H1 (cell line): ENCODE data around the gene PRSS3. TPM values are rescaled to one million over a fixed set of nuclear protein-coding genes. Genes with fewer than 3 reads are reported as not detected.

ENCODE experiments used
- RBBP5 ChIP-seq: IDR thresholded peaks from 2 replicates; pipeline ENCODE4 v1.7.1; 2012; ENCODE audit warnings: low read depth, mild to moderate bottlenecking, inconsistent platforms, low read length, moderate library complexity, borderline replicate concordance
- RXRA ChIP-seq: IDR thresholded peaks from 2 replicates; pipeline ENCODE4 v1.6.1; 2011; ENCODE audit warnings: low read depth, mild to moderate bottlenecking, low read length, moderate library complexity; ENCODE audit not compliant: insufficient read depth
- TAF1 ChIP-seq: IDR thresholded peaks from 2 replicates; pipeline ENCODE4 v1.6.1; 2011; ENCODE audit warnings: mild to moderate bottlenecking, low read depth, low read length
- polyA plus RNA-seq, 7 experiments: library from polyadenylated mRNA; depleted of rRNA in 3 of 7; stranded (reverse) in 5 of 7; unstranded in 2 of 7; fragments of >200 nt in 5 of 7; fragments of 200-250 nt in 2 of 7; gene quantifications; 1 replicate in 5 of 7; 2 replicates in 1 of 7; 4 replicates in 1 of 7; pipeline versions ENCODE4 v1.2.1 to v1.2.3, GENCODE V29; 2011 to 2013; ENCODE audit warnings: missing spikeins in 2 of 7, mixed read lengths in 2 of 7
- total RNA-seq: library from RNA; stranded (reverse); fragmentation: NEBNext Ultra II Directional; extraction: Animal tissue kit (Norgen Biotek cat#: 25700); gene quantifications from 2 replicates; pipeline ENCODE4 v1.2.1, GENCODE V29; 2021
- TF ChIP-seq, protein P1 (sequence below): IDR thresholded peaks from 2 replicates; pipeline ENCODE4 v1.6.1; 2011; ENCODE audit warnings: low read depth, mild to moderate bottlenecking, low read length; ENCODE audit not compliant: insufficient read depth

The PRSS3 gene
- total and polyA plus RNA-seq, 2 of the 8 experiments (the other 6 are each of a cell fraction or from before 2014, with no cell fraction given): 0.12 TPM; not detected in 1

GRCh38 chr9:33840381-33840780, 45.0 kb downstream of the PRSS3 start (continued):
- TF ChIP-seq, protein P1, sequence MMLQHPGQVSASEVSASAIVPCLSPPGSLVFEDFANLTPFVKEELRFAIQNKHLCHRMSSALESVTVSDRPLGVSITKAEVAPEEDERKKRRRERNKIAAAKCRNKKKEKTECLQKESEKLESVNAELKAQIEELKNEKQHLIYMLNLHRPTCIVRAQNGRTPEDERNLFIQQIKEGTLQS: no peak
- TF ChIP-seq RXRA (no peak), RBBP5 (no peak), TAF1 (no peak)
